ENCODE results near the gene BTBD2. TPM values are rescaled to one million over a fixed set of nuclear protein-coding genes. Genes with fewer than 3 reads are reported as not detected.
"Not testable (repeated sequence)": the region's sequence is repeated elsewhere in the genome, so short reads cannot be mapped to it uniquely, and the experiment has no call there.

BTBD2 gene
- polyA plus RNA-seq, 1 donor (not counting 4 experiments of a cell fraction or from before 2014, with no cell fraction given): 22.3 TPM

GRCh38 chr19:1989513-1990229, 25.8 kb downstream of the BTBD2 start:
- H3K36me3 ChIP-seq (ENCODE audit: control insufficient read depth in 2 of 2, extremely low read depth in 1 of 2, insufficient read depth in 2 of 2, low read length in 2 of 2): peaks cover 29 to 34% of the 10 kb centered on the region in 2 experiments
- peaks cover 2% of the 10 kb centered on the region for H4K20me1 ChIP-seq (ENCODE audit: control insufficient read depth, extremely low read depth, insufficient read depth, low read length)
- H3K9me3 ChIP-seq (ENCODE audit: control insufficient read depth, low read depth, low read length): no peaks in the 10 kb centered on the region
- no peaks in the 10 kb centered on the region for H3K79me2 ChIP-seq (ENCODE audit: control insufficient read depth, insufficient read depth, low read length)
- no peak for TF ChIP-seq CTCF (optimal IDR thresholded peaks at IDR 0.05 in 1 of 3, IDR thresholded peaks at IDR 0.05 in 1 of 3, conservative IDR thresholded peaks at IDR 0.05 in 1 of 3; ENCODE audit: extremely low read depth in 1 of 3, insufficient read depth in 2 of 3, low read length in 3 of 3)
- no peak for TF ChIP-seq EZH2 (IDR thresholded peaks at IDR 0.05; ENCODE audit: low read length)
- no peaks in the 10 kb centered on the region for H3K9me1 ChIP-seq (ENCODE audit: control insufficient read depth, extremely low read depth, insufficient read depth, low read length)
- DNase-seq (ENCODE audit: low read depth, low spot score) (no peak), FAIRE-seq (no peak)
- dilution Hi-C loops (cut with MboI; ENCODE audit: extremely low pct_ligation_motif_present, low sequenced_read_pairs): no loop called here
- H3K9ac ChIP-seq (ENCODE audit: control insufficient read depth, extremely low read depth, insufficient read depth, low read length): no peak overlapping the region
- no peak overlapping the region for H2AFZ ChIP-seq (ENCODE audit: control insufficient read depth, low read length)
- H3K27ac ChIP-seq (ENCODE audit: control insufficient read depth, insufficient read depth, low read length): no peak overlapping the region
- no peak overlapping the region for H3K4me2 ChIP-seq (ENCODE audit: control insufficient read depth, extremely low read depth, insufficient read depth, low read depth, low read length)
- H3K4me3 ChIP-seq (ENCODE audit: control insufficient read depth in 2 of 3, extremely low read depth in 1 of 3, insufficient read depth in 2 of 3, low read depth in 1 of 3, low read length in 3 of 3): no peak overlapping the region
- H3K27me3 ChIP-seq (ENCODE audit: control insufficient read depth, extremely low read depth, insufficient read depth, low read length): no peaks in the 10 kb centered on the region
- no peaks in the 10 kb centered on the region for H3K4me1 ChIP-seq (ENCODE audit: control insufficient read depth, extremely low read depth, insufficient read depth, low read length)

- dilution Hi-C loops (cut with MboI; ENCODE audit: extremely low pct_ligation_motif_present, low sequenced_read_pairs); H3K27me3 ChIP-seq (ENCODE audit: control insufficient read depth, extremely low read depth, insufficient read depth, low read length); H3K9ac ChIP-seq (ENCODE audit: control insufficient read depth, extremely low read depth, insufficient read depth, low read length); H4K20me1 ChIP-seq (ENCODE audit: control insufficient read depth, extremely low read depth, insufficient read depth, low read length); H3K9me1 ChIP-seq (ENCODE audit: control insufficient read depth, extremely low read depth, insufficient read depth, low read length); H3K9me3 ChIP-seq (ENCODE audit: control insufficient read depth, low read depth, low read length); H3K27ac ChIP-seq (ENCODE audit: control insufficient read depth, insufficient read depth, low read length); H3K4me1 ChIP-seq (ENCODE audit: control insufficient read depth, extremely low read depth, insufficient read depth, low read length); H3K4me3 ChIP-seq (ENCODE audit: control insufficient read depth in 2 of 3, extremely low read depth in 1 of 3, insufficient read depth in 2 of 3, low read depth in 1 of 3, low read length in 3 of 3); DNase-seq (ENCODE audit: low read depth, low spot score); H3K4me2 ChIP-seq (ENCODE audit: control insufficient read depth, extremely low read depth, insufficient read depth, low read depth, low read length); H2AFZ ChIP-seq (ENCODE audit: control insufficient read depth, low read length); H3K79me2 ChIP-seq (ENCODE audit: control insufficient read depth, insufficient read depth, low read length); FAIRE-seq: not testable (repeated sequence)
- peaks cover 30 to 34% of the 10 kb centered on the region in 2 experiments for H3K36me3 ChIP-seq (ENCODE audit: control insufficient read depth in 2 of 2, extremely low read depth in 1 of 2, insufficient read depth in 2 of 2, low read length in 2 of 2)
Observed at GRCh38 chr19:1988464-1988863, 27.1 kb downstream of the BTBD2 start.
